Measurements from ENCODE around the gene CDC73. TPM values are rescaled to one million over a fixed set of nuclear protein-coding genes. Genes with fewer than 3 reads are reported as not detected.
"Not testable (repeated sequence)": the region's sequence is repeated elsewhere in the genome, so short reads cannot be mapped to it uniquely, and the experiment has no call there.

The CDC73 gene
- total RNA-seq, 1 experiment from 2014 or later = 18.9 TPM

- no peak for DNase-seq (ENCODE audit: low read depth)
These were observed 7.9 kb upstream of the CDC73 start for GRCh38 chr1:193113992-193114332.

- no peak for DNase-seq (ENCODE audit: low read depth)
These were observed 7.2 kb upstream of the CDC73 start for GRCh38 chr1:193114485-193115095.

- DNase-seq (ENCODE audit: low read depth) = peak; percentile 91
These were observed 6.1 kb upstream of the CDC73 start for GRCh38 chr1:193115629-193116227.

GRCh38 chr1:193117167-193117566 is 4.7 kb upstream of the CDC73 start:
- DNase-seq (ENCODE audit: low read depth) = not testable (repeated sequence)

GRCh38 chr1:193118194-193118593 is 3.6 kb upstream of the CDC73 start:
- DNase-seq (ENCODE audit: low read depth) = no peak

GRCh38 chr1:193118803-193119730 is 2.8 kb upstream of the CDC73 start:
- DNase-seq (ENCODE audit: low read depth) = no peak

- no peak for DNase-seq (ENCODE audit: low read depth)
These were observed 1.1 kb upstream of the CDC73 start for GRCh38 chr1:193120604-193121166.

- DNase-seq (ENCODE audit: low read depth) = no peak
These were observed 1.9 kb downstream of the CDC73 start for GRCh38 chr1:193123751-193124150.

- DNase-seq (ENCODE audit: low read depth) = no peak
These were observed 3.5 kb downstream of the CDC73 start for GRCh38 chr1:193125369-193125768.

GRCh38 chr1:193131266-193131860 is 9.5 kb downstream of the CDC73 start:
- no peak for DNase-seq (ENCODE audit: low read depth)

- DNase-seq (ENCODE audit: low read depth) = no peak
These were observed 18.4 kb downstream of the CDC73 start for GRCh38 chr1:193140254-193140653.

GRCh38 chr1:193141804-193142203 is 20.0 kb downstream of the CDC73 start:
- DNase-seq (ENCODE audit: low read depth) = no peak

- no peak for DNase-seq (ENCODE audit: low read depth)
These were observed 20.6 kb downstream of the CDC73 start for GRCh38 chr1:193142409-193142808.

GRCh38 chr1:193143285-193143684 is 21.5 kb downstream of the CDC73 start:
- no peak for DNase-seq (ENCODE audit: low read depth)

GRCh38 chr1:193144361-193144938 is 22.6 kb downstream of the CDC73 start:
- no peak for DNase-seq (ENCODE audit: low read depth)

GRCh38 chr1:193144999-193145398 is 23.2 kb downstream of the CDC73 start:
- DNase-seq (ENCODE audit: low read depth) = no peak

GRCh38 chr1:193156117-193156821 is 34.4 kb downstream of the CDC73 start:
- DNase-seq (ENCODE audit: low read depth) = no peak

- no peak for DNase-seq (ENCODE audit: low read depth)
These were observed 35.0 kb downstream of the CDC73 start for GRCh38 chr1:193156822-193157142.

GRCh38 chr1:193157360-193157759 is 35.5 kb downstream of the CDC73 start:
- no peak for DNase-seq (ENCODE audit: low read depth)

- DNase-seq (ENCODE audit: low read depth) = no peak
These were observed 54.3 kb downstream of the CDC73 start for GRCh38 chr1:193176113-193176512.

- no peak for DNase-seq (ENCODE audit: low read depth)
These were observed 55.0 kb downstream of the CDC73 start for GRCh38 chr1:193176788-193177187.

Data from RPMI7951 (cell line).